Tibial nerve (tissue), 4 donors: Measurements from ENCODE around the gene MBOAT7. TPM values are rescaled to one million over a fixed set of nuclear protein-coding genes. Genes with fewer than 3 reads are reported as not detected.
A peak's percentile ranks its signal among the peaks of the same experiment; 100 is the strongest.

Experiments
- DNase-seq, 2 donors: peaks; one replicate each; pipeline ENCODE4 v3.0.0-alpha.2; 2019; ENCODE audit warnings: low spot score in 2 of 2
- H3K27ac ChIP-seq, 4 donors: fragments of 200-600 bp; sonication (generic) in 3 of 4; one replicate each; pipeline ENCODE4 v1.5.1; 2017 to 2019; ENCODE audit warnings: mild to moderate bottlenecking in 1 of 4
- H3K27me3 ChIP-seq, 2 donors: fragments of 200-600 bp; sonication (generic) in 1 of 2; one replicate each; pipeline versions ENCODE4 v1.5.1 to v1.6.0; 2017 to 2019
- H3K36me3 ChIP-seq, 3 donors: fragments of 200-600 bp; sonication (generic); one replicate each; pipeline ENCODE4 v1.5.1; 2018 to 2019
- H3K4me1 ChIP-seq, 4 donors: fragments of 200-600 bp; sonication (generic) in 3 of 4; one replicate each; pipeline ENCODE4 v1.5.1; 2017 to 2019
- H3K4me3 ChIP-seq, 4 donors: fragments of 200-600 bp; sonication (generic) in 3 of 4; one replicate each; pipeline ENCODE4 v1.5.1; 2017 to 2019; ENCODE audit warnings: mild to moderate bottlenecking in 1 of 4, moderate library complexity in 1 of 4
- H3K9me3 ChIP-seq, 4 donors: fragments of 200-600 bp; sonication (generic) in 3 of 4; one replicate each; pipeline ENCODE4 v1.5.1; 2017 to 2019
- EP300 ChIP-seq, 2 donors: sonication (generic); formaldehyde crosslinking; IDR thresholded peaks; one replicate each; pipeline ENCODE4 v1.6.1; 2017; ENCODE audit warnings: antibody characterized with exemption in 2 of 2, mild to moderate bottlenecking in 1 of 2
- POLR2A ChIP-seq, 2 donors: fragments of 450-650 bp; IDR thresholded peaks; one replicate each; pipeline ENCODE4 v1.6.1; 2017; ENCODE audit warnings: antibody characterized with exemption in 2 of 2, mild to moderate bottlenecking in 2 of 2, moderate library complexity in 2 of 2
- WGBS, 2 donors: methylation state at CpG; one replicate each; pipeline ENCODE4 v1.1.5; 2018; 5-methylcytosine and 5-hydroxymethylcytosine counted together
- total RNA-seq, 4 donors: library from RNA; depleted of rRNA; stranded (reverse); fragments of >200 nt; gene quantifications; one replicate each; pipeline ENCODE4 v1.1.0, GENCODE V29; 2016
- TF ChIP-seq, protein P1 (sequence below), 5 experiments: fragments of 200-600 bp in 3 of 5; fragments of 450-650 bp in 2 of 5; sonication (generic) in 3 of 5; IDR thresholded peaks; one replicate each; pipeline ENCODE4 v1.5.1; 2016 to 2019; ENCODE audit warnings: antibody characterized with exemption in 5 of 5, mild to moderate bottlenecking in 3 of 5, moderate library complexity in 2 of 5

Gene MBOAT7
- total RNA-seq, 4 donors from 2014 or later = 45.0 to 94.5 (median 50.2) TPM

DNA sequence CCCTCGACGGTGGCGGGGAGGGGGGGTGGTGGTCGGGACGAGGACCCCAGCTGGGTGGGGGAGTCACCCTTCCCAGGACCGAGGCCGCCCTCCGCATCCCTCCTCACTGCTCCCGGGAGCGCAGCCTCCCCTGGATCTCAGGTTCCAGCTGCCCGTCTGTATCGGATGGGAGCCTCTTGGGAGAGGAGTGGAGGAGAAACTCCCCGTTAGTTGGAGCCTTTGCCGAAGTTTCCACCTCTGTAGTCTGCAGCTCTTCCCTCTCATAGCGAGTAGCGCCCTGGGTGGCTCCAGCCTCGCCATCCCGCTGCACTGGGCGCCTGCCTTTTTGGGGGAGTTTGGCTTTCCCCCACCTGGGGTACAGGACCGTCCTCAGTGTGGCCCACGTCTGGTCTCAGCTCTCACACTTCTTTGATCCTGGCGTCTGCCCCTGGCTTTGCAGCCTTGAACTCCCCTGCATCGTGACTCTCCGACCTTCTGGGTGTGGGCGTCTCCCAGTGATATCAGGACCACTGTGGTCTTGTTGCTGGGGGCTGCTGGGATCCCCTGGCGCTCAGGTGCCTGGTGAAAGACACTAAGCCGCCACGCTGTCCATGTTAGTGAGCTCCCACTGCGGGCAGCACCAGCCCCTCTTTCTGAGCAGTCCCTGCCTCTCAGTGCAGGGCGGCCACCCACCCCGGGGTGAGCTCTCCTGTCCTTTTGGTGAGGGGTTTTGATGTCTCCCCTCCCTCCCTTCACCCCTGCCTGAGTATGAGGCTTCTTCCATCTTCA, 50.7 kb downstream of the MBOAT7 start:
- peaks cover 0 to 48% (median 31%) of the 10 kb centered on the region in 4 donors for H3K4me1 ChIP-seq
- WGBS, 2 donors = 21 to 26% methylated on average over 18 to 31 of the region's 31 CpGs
- DNase-seq = no peak

GRCh38 chr19:54137699-54138488, 51.5 kb downstream of the MBOAT7 start, which contains the start of gene CNOT3:
Gene CNOT3, plus strand, starts transcription at chr19:54137762. Its CDS starts 5,217 bp downstream, at chr19:54142979.
- Histone ChIP-seq H3K27ac (peak within 1 kb of the TSS; percentile 92 to 97 (median 96)), H3K9me3 (no peaks in the 10 kb centered on the region), H3K27me3 (no peaks in the 10 kb centered on the region), H3K4me3 (peak within 1 kb of the TSS; percentile 87 to 98 (median 92)), H3K4me1 (peaks cover 0 to 48% (median 31%) of the 10 kb centered on the region in 4 donors), H3K36me3 (peaks cover under 1 to 24% (median 2%) of the 10 kb centered on the region in 3 donors)
- WGBS, 2 donors = 0% methylated on average over 21 to 52 of the region's 103 CpGs
- TF ChIP-seq, protein P1, sequence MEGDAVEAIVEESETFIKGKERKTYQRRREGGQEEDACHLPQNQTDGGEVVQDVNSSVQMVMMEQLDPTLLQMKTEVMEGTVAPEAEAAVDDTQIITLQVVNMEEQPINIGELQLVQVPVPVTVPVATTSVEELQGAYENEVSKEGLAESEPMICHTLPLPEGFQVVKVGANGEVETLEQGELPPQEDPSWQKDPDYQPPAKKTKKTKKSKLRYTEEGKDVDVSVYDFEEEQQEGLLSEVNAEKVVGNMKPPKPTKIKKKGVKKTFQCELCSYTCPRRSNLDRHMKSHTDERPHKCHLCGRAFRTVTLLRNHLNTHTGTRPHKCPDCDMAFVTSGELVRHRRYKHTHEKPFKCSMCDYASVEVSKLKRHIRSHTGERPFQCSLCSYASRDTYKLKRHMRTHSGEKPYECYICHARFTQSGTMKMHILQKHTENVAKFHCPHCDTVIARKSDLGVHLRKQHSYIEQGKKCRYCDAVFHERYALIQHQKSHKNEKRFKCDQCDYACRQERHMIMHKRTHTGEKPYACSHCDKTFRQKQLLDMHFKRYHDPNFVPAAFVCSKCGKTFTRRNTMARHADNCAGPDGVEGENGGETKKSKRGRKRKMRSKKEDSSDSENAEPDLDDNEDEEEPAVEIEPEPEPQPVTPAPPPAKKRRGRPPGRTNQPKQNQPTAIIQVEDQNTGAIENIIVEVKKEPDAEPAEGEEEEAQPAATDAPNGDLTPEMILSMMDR (IDR thresholded peaks at IDR 0.05) = no peak
- TF ChIP-seq POLR2A (IDR thresholded peaks at IDR 0.05) (peak; percentile 68 to 89), EP300 (IDR thresholded peaks at IDR 0.05) (peak; percentile 9 to 92)
- no peak for DNase-seq

More for the DNA sequence above, 50.7 kb downstream of the MBOAT7 start:
- no peak for TF ChIP-seq POLR2A (IDR thresholded peaks at IDR 0.05)
- TF ChIP-seq EP300 (IDR thresholded peaks at IDR 0.05) = no peak
- TF ChIP-seq, protein P1 (IDR thresholded peaks at IDR 0.05) = no peak
- Histone ChIP-seq H3K9me3 (no peaks in the 10 kb centered on the region), H3K27ac (peak overlapping the region; percentile 92 to 97 (median 96)), H3K36me3 (peaks cover 4 to 26% (median 10%) of the 10 kb centered on the region in 3 donors), H3K4me3 (peak overlapping the region; percentile 87 to 98 (median 92)), H3K27me3 (no peaks in the 10 kb centered on the region)

- Histone ChIP-seq H3K9me3 (no peaks in the 10 kb centered on the region), H3K4me1 (peaks cover 0 to 48% (median 31%) of the 10 kb centered on the region in 4 donors), H3K4me3 (peak overlapping the region; percentile 28 to 98 (median 91)), H3K36me3 (peaks cover 0 to 26% (median 0%) of the 10 kb centered on the region in 3 donors), H3K27me3 (no peaks in the 10 kb centered on the region), H3K27ac (peak overlapping the region; percentile 92 to 97 (median 96))
- TF ChIP-seq EP300 (IDR thresholded peaks at IDR 0.05) = peak in 1 of 2 donors; percentile 42
- peak in 1 of 2 donors; percentile 44 for TF ChIP-seq POLR2A (IDR thresholded peaks at IDR 0.05)
- TF ChIP-seq, protein P1 (IDR thresholded peaks at IDR 0.05) = peak in 1 of 5 experiments; percentile 58
- WGBS, 2 donors = 0% methylated on average over 42 to 46 of the region's 46 CpGs
- DNase-seq = peak; percentile 97 to 99
Measured at GRCh38 chr19:54136864-54137698, 52.3 kb downstream of the MBOAT7 start.

- Histone ChIP-seq H3K36me3 (peaks cover 0 to 34% (median 0%) of the 10 kb centered on the region in 3 donors), H3K4me1 (peaks cover 0 to 43% (median 31%) of the 10 kb centered on the region in 4 donors), H3K27me3 (no peaks in the 10 kb centered on the region), H3K4me3 (peak overlapping the region; percentile 22 to 51 (median 34)), H3K27ac (peak overlapping the region; percentile 27 to 78 (median 52)), H3K9me3 (no peaks in the 10 kb centered on the region)
- TF ChIP-seq EP300 (IDR thresholded peaks at IDR 0.05) = no peak
- TF ChIP-seq, protein P1 (IDR thresholded peaks at IDR 0.05) = no peak
- TF ChIP-seq POLR2A (IDR thresholded peaks at IDR 0.05) = no peak
- no peak for DNase-seq
- 3% methylated on average over 30 of the region's 30 CpGs for WGBS, 2 donors
Measured at GRCh38 chr19:54136086-54136863, 53.1 kb downstream of the MBOAT7 start.
